Panc1 (cell line): Measurements from ENCODE around the gene CFAP119.

Source experiments
- CTCF ChIP-seq: fragments of 450-650 bp; IDR thresholded peaks from 2 replicates; pipeline ENCODE4 v1.5.1; 2017; ENCODE audit warnings: mild to moderate bottlenecking
- POLR2AphosphoS5 ChIP-seq: IDR thresholded peaks from 2 replicates; pipeline ENCODE4 v1.6.1; 2012; ENCODE audit warnings: mild to moderate bottlenecking, low read depth, low read length, moderate library complexity

GRCh38 chr16:30728899-30729672, 32.8 kb downstream of the CFAP119 start:
- no peak for TF ChIP-seq CTCF
- peak; percentile 40; the same call in 1 of the 2 replicates for TF ChIP-seq POLR2AphosphoS5
